Adipose tissue (tissue), 3 donors: ENCODE measurements around the gene TEX14. TPM values are rescaled to one million over a fixed set of nuclear protein-coding genes. Genes with fewer than 3 reads are reported as not detected.

Source experiments
- H3K27ac ChIP-seq: one replicate; pipeline ENCODE4 v1.5.1; 2013; ENCODE audit warnings: low read depth, low read length
- WGBS, 3 donors: extraction: QIAGEN DNeasy Blood & Tissue Kit; methylation state at CpG; one replicate each; pipeline ENCODE4 v1.1.7; 2013; 5-methylcytosine and 5-hydroxymethylcytosine counted together
- polyA plus RNA-seq, 3 donors: library from polyadenylated mRNA; stranded (reverse); fragments of 200-250 nt; gene quantifications; one replicate each; pipeline ENCODE4 v1.2.3, GENCODE V29; 2013
- donor health status: healthy with polysubstance abuse.
- donor health status: Bipolar disorder and iron deficiency.
- donor health status: healthy.

The TEX14 gene
- polyA plus RNA-seq, 3 donors = 0.05 to 0.28 TPM; not detected in 1

- H3K27ac ChIP-seq = no peak overlapping the region
- 58 to 72% (median 63%) methylated on average over 1 of the region's 1 CpG for WGBS, 3 donors
These were observed 64.9 kb downstream of the TEX14 start for GRCh38 chr17:58626905-58627304.

- no peak overlapping the region for H3K27ac ChIP-seq
- 50 to 72% (median 59%) methylated on average over 1 of the region's 1 CpG for WGBS, 3 donors
These were observed 67.1 kb downstream of the TEX14 start for GRCh38 chr17:58624751-58625150.

GRCh38 chr17:58621174-58621573 is 70.7 kb downstream of the TEX14 start:
- WGBS, 3 donors = 36 to 88% (median 67%) methylated on average over 3 of the region's 3 CpGs
- no peak overlapping the region for H3K27ac ChIP-seq

- H3K27ac ChIP-seq = no peak overlapping the region
- WGBS, 3 donors = 68 to 76% (median 69%) methylated on average over 2 of the region's 2 CpGs
These were observed 73.5 kb downstream of the TEX14 start for GRCh38 chr17:58618336-58618735.

GRCh38 chr17:58617563-58617962 is 74.3 kb downstream of the TEX14 start:
- 66 to 84% (median 76%) methylated on average over 3 of the region's 3 CpGs for WGBS, 3 donors
- H3K27ac ChIP-seq = no peak overlapping the region

GRCh38 chr17:58615768-58616659 is 75.8 kb downstream of the TEX14 start:
- WGBS, 3 donors = 64 to 80% (median 68%) methylated on average over 5 of the region's 5 CpGs
- no peak overlapping the region for H3K27ac ChIP-seq

GRCh38 chr17:58614859-58615459 is 76.9 kb downstream of the TEX14 start:
- WGBS, 3 donors = 25 to 48% (median 37%) methylated on average over 7 of the region's 7 CpGs
- H3K27ac ChIP-seq = no peak overlapping the region

- WGBS, 3 donors = 84 to 86% (median 86%) methylated on average over 4 of the region's 4 CpGs
- H3K27ac ChIP-seq = no peak overlapping the region
These were observed 80.5 kb downstream of the TEX14 start for GRCh38 chr17:58611331-58611730.

- WGBS, 3 donors = 81 to 92% (median 91%) methylated on average over 4 of the region's 4 CpGs
- no peak overlapping the region for H3K27ac ChIP-seq
These were observed 84.9 kb downstream of the TEX14 start for GRCh38 chr17:58606934-58607333.

- WGBS, 3 donors = 86 to 92% (median 87%) methylated on average over 2 of the region's 2 CpGs
- H3K27ac ChIP-seq = no peak overlapping the region
These were observed 85.9 kb downstream of the TEX14 start for GRCh38 chr17:58605986-58606385.

GRCh38 chr17:58605470-58605869 is 86.4 kb downstream of the TEX14 start:
- WGBS, 3 donors = 64 to 83% (median 67%) methylated on average over 1 of the region's 1 CpG
- no peak overlapping the region for H3K27ac ChIP-seq

- H3K27ac ChIP-seq = no peak overlapping the region
These were observed 89.9 kb downstream of the TEX14 start for GRCh38 chr17:58601976-58602375.

GRCh38 chr17:58597371-58597770 is 94.5 kb downstream of the TEX14 start:
- WGBS, 3 donors = 91 to 94% (median 92%) methylated on average over 3 of the region's 3 CpGs
- no peak overlapping the region for H3K27ac ChIP-seq

GRCh38 chr17:58595194-58595792 is 96.6 kb downstream of the TEX14 start:
- 77 to 83% (median 82%) methylated on average over 5 of the region's 5 CpGs for WGBS, 3 donors
- H3K27ac ChIP-seq = no peak overlapping the region

- no peak overlapping the region for H3K27ac ChIP-seq
- WGBS, 3 donors = 87 to 96% (median 88%) methylated on average over 1 of the region's 1 CpG
These were observed 98.7 kb downstream of the TEX14 start for GRCh38 chr17:58593123-58593522.

GRCh38 chr17:58591455-58591854 is 100.4 kb downstream of the TEX14 start:
- H3K27ac ChIP-seq = no peak overlapping the region
- WGBS, 3 donors = 88 to 92% (median 90%) methylated on average over 6 of the region's 6 CpGs

- WGBS, 3 donors = 72 to 78% (median 75%) methylated on average over 2 of the region's 2 CpGs
- no peak overlapping the region for H3K27ac ChIP-seq
These were observed 101.5 kb downstream of the TEX14 start for GRCh38 chr17:58590377-58590776.

- 0 to 6% (median 2%) methylated on average over 2 of the region's 2 CpGs for WGBS, 3 donors
- H3K27ac ChIP-seq = no peak overlapping the region
These were observed 104.1 kb downstream of the TEX14 start for GRCh38 chr17:58587713-58588117.

GRCh38 chr17:58586009-58586644 is 105.7 kb downstream of the TEX14 start:
- WGBS, 3 donors = 53 to 65% (median 57%) methylated on average over 1 of the region's 1 CpG

More at GRCh38 chr17:58586009-58586644, 105.7 kb downstream of the TEX14 start:
- no peak overlapping the region for H3K27ac ChIP-seq
